A673 (cell line): Measurements from ENCODE around the gene EHMT1. TPM values are rescaled to one million over a fixed set of nuclear protein-coding genes. Genes with fewer than 3 reads are reported as not detected.
"Not testable (repeated sequence)": the region's sequence is repeated elsewhere in the genome, so short reads cannot be mapped to it uniquely, and the experiment has no call there.

Experiments
- BruUV-seq: library from RNA; stranded (reverse); fragments of 400-500 nt; replicated peaks from 2 replicates; lab custom pipeline; 2021; lab: Mats Ljungman, UMichigan
- CTCF ChIA-PET: fragments of 300-600 bp; sonication (Branson Sonifier 250); formaldehyde crosslinking; loops from one replicate; lab custom pipeline; 2022; ENCODE audit warnings: antibody characterized with exemption; lab: Charles Lee
- POLR2A ChIA-PET: fragments of 300-600 bp; sonication (Branson Sonifier 250); formaldehyde crosslinking; loops from one replicate; lab custom pipeline; 2022; ENCODE audit warnings: antibody characterized with exemption; ENCODE audit not compliant: low non-redundant PET; lab: Charles Lee
- DNase-seq: peaks from one replicate; pipeline ENCODE4 v3.0.0-alpha.2; 2015; ENCODE audit warnings: low spot score
- H3K27ac ChIP-seq: fragments of 200-600 bp; sonication (generic); 2 replicates; pipeline ENCODE4 v1.5.1; 2016; ENCODE audit warnings: mixed run types, low read depth, mild to moderate bottlenecking, mixed read lengths, antibody characterized with exemption, low read length; ENCODE audit not compliant: poor library complexity, severe bottlenecking
- H3K27me3 ChIP-seq: fragments of 200-600 bp; sonication (generic); replicated peaks from 2 replicates; pipeline ENCODE4 v1.6.1; 2017; ENCODE audit warnings: mixed run types, low read depth, mild to moderate bottlenecking, mixed read lengths, antibody characterized with exemption, low read length; ENCODE audit not compliant: insufficient read depth, poor library complexity
- H3K36me3 ChIP-seq: fragments of 200-600 bp; sonication (generic); 2 replicates; pipeline ENCODE4 v1.6.1; 2016; ENCODE audit warnings: mixed run types, mild to moderate bottlenecking, mixed read lengths, antibody characterized with exemption, low read length; ENCODE audit not compliant: insufficient read depth, poor library complexity, severe bottlenecking
- H3K4me1 ChIP-seq: fragments of 200-600 bp; sonication (generic); 2 replicates; pipeline ENCODE4 v1.6.1; 2017; ENCODE audit warnings: mixed run types, mild to moderate bottlenecking, mixed read lengths, antibody characterized with exemption, low read length; ENCODE audit not compliant: insufficient read depth, poor library complexity, severe bottlenecking
- H3K4me3 ChIP-seq: fragments of 200-600 bp; sonication (generic); 2 replicates; pipeline ENCODE4 v1.5.1; 2016; ENCODE audit warnings: low read depth, mixed run types, mild to moderate bottlenecking, mixed read lengths, low read length; ENCODE audit not compliant: poor library complexity, severe bottlenecking
- H3K9me3 ChIP-seq: fragments of 200-600 bp; sonication (generic); 2 replicates; pipeline ENCODE4 v1.6.1; 2016; ENCODE audit warnings: mixed run types, low read depth, mild to moderate bottlenecking, mixed read lengths, antibody characterized with exemption, low read length; ENCODE audit not compliant: poor library complexity, severe bottlenecking
- EZH2 ChIP-seq: fragments of 200-600 bp; sonication (generic); IDR thresholded peaks from 2 replicates; pipeline ENCODE4 v1.6.1; 2017; ENCODE audit warnings: borderline replicate concordance, low read depth, mild to moderate bottlenecking, mixed read lengths, antibody characterized with exemption, low read length; ENCODE audit not compliant: poor library complexity, severe bottlenecking
- intact Hi-C: fragments of 100-400 bp; cut with micrococcal nuclease; formaldehyde crosslinking; loops from one replicate; pipeline ENCODE4 v1.10.0; 2022; ENCODE audit not compliant: unreplicated experiment
- total RNA-seq: library from RNA; stranded (reverse); gene quantifications from 2 replicates; pipeline ENCODE4 v1.2.3, GENCODE V29; 2021
- TF ChIP-seq, protein P1 (sequence below): fragments of 300-800, 200-600 bp; sonication (generic); conservative IDR thresholded peaks from 2 replicates; pipeline ENCODE4 v1.5.1; 2017; ENCODE audit warnings: low read depth, mild to moderate bottlenecking, antibody characterized with exemption, low read length, moderate library complexity, mixed read lengths

EHMT1 gene
- total RNA-seq, 1 experiment from 2014 or later = 115 TPM

DNA sequence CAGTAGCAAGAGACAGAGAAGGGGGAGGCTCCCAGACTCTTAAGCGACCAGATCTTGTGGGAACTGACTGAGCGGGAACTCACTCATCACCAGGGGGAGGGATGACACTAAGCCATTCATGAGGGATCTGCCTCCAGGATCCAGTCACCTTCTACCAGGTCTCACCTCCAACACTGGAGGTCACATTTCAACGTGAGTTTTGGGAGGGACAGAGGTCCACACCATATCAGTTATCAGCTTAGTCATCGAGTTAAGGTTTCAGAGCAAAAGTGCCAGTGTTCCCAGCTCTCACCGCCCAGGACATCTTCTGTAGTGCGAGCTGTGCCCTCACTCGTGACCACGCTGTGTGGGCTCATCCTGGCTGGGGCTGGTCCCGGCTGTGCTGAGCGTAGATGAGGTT lies 160.1 kb downstream of the EHMT1 start:
- CTCF ChIA-PET = no interaction called here
- intact Hi-C loops = no loop called here
- Histone ChIP-seq H3K36me3 (peaks cover 34% of the 10 kb centered on the region), H3K4me1 (no peaks in the 10 kb centered on the region), H3K9me3 (no peaks in the 10 kb centered on the region), H3K27me3 (no peaks in the 10 kb centered on the region), H3K27ac (no peak overlapping the region), H3K4me3 (no peak overlapping the region)
- no peak for DNase-seq
- POLR2A ChIA-PET = no interaction called here
- BruUV-seq = no TSS peak
- TF ChIP-seq, protein P1, sequence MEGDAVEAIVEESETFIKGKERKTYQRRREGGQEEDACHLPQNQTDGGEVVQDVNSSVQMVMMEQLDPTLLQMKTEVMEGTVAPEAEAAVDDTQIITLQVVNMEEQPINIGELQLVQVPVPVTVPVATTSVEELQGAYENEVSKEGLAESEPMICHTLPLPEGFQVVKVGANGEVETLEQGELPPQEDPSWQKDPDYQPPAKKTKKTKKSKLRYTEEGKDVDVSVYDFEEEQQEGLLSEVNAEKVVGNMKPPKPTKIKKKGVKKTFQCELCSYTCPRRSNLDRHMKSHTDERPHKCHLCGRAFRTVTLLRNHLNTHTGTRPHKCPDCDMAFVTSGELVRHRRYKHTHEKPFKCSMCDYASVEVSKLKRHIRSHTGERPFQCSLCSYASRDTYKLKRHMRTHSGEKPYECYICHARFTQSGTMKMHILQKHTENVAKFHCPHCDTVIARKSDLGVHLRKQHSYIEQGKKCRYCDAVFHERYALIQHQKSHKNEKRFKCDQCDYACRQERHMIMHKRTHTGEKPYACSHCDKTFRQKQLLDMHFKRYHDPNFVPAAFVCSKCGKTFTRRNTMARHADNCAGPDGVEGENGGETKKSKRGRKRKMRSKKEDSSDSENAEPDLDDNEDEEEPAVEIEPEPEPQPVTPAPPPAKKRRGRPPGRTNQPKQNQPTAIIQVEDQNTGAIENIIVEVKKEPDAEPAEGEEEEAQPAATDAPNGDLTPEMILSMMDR = no peak
- TF ChIP-seq EZH2 = no peak

DNA sequence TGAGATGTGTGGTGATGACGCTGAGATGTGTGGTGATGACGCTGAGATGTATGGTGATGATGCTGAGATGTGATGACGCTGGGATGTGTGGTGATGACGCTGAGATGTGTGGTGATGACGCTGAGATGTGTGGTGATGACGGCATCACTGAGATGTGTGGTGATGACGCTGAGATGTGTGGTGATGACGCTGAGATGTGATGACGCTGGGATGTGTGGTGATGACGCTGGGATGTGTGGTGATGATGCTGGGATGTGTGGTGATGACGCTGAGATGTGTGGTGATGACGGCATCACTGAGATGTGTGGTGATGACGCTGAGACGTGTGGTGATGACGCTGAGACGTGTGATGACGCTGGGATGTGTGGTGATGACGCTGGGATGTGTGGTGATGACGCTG lies 161.2 kb downstream of the EHMT1 start:
- DNase-seq, H3K9me3 ChIP-seq, POLR2A ChIA-PET, BruUV-seq, H3K4me3 ChIP-seq, H3K4me1 ChIP-seq, CTCF ChIA-PET, H3K27me3 ChIP-seq, intact Hi-C loops, H3K27ac ChIP-seq: not testable (repeated sequence)
- H3K36me3 ChIP-seq = peaks cover 38% of the 10 kb centered on the region

DNA sequence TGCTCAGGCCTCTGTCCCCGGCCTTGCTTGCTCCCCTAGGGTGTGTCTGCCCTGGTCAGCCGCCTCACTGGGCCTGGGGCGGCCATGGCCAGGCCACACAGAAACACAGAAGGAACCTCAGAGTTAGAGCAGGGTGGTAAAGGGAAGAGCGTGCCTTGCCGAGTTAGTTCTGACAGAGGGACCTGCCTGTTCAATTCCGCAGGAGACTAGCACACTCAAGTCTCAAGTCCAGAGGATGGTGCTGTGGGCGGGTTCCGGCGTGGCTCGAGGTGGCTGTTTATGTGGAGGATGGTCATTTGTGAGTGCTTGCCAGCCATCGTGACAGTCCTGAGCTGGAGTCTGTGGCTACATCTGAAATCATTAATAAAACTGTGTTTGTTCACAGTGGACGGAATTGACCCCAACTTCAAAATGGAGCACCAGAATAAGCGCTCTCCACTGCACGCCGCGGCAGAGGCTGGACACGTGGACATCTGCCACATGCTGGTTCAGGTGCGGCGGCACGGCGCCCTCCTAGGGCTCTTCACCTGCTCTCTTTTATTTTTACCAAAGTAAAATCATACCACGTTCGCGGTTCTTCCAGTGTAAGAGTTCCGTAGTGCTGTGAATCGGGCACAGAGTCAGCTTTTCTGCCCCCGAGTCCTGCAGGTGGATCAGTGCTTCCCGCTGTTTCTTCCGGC lies 163.2 kb downstream of the EHMT1 start:
- H3K9me3 ChIP-seq = no peaks in the 10 kb centered on the region
- H3K36me3 ChIP-seq = peaks cover 31% of the 10 kb centered on the region
- no TSS peak for BruUV-seq
- TF ChIP-seq EZH2 = no peak
- TF ChIP-seq, protein P1 = no peak
- DNase-seq = no peak
- intact Hi-C loops = no loop called here
- H3K4me1 ChIP-seq = no peaks in the 10 kb centered on the region
- no peak overlapping the region for H3K27ac ChIP-seq
- no peak overlapping the region for H3K4me3 ChIP-seq
- H3K27me3 ChIP-seq = no peaks in the 10 kb centered on the region
- ChIA-PET POLR2A (no interaction called here), CTCF (no interaction called here)

DNA sequence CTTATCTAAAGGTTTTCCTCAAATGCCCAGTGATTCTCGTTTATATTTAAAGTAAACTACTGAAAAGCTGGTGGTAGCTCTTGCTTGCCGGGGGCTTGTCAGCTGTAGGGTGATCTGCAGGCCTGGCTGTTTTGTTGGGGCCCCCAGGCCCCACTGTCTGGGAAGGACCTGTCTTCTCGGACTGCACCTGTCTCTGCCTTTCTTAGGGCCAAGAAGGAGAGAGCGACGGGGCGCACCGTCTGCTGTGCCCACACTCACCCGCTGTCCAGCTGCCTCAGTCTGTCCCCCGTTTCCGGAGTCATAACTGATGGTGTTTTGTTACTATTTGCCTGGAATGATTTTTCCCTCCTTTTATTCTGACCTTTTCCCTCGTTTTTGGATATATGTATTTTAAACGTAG lies 164.7 kb downstream of the EHMT1 start:
- Histone ChIP-seq H3K36me3 (peaks cover 22% of the 10 kb centered on the region), H3K4me1 (no peaks in the 10 kb centered on the region), H3K9me3 (no peaks in the 10 kb centered on the region), H3K4me3 (no peak overlapping the region), H3K27me3 (no peaks in the 10 kb centered on the region), H3K27ac (no peak overlapping the region)
- ChIA-PET POLR2A (no interaction called here), CTCF (no interaction called here)
- intact Hi-C loops = no loop called here
- DNase-seq = no peak
- no TSS peak for BruUV-seq
- TF ChIP-seq, protein P1 = no peak
- no peak for TF ChIP-seq EZH2
